Karpas-422 (cell line): Measurements from ENCODE around the gene CPTP. TPM values are rescaled to one million over a fixed set of nuclear protein-coding genes. Genes with fewer than 3 reads are reported as not detected.

Experiments
- DNase-seq: peaks from one replicate; pipeline ENCODE4 v3.0.0-alpha.2; 2015
- H2AFZ ChIP-seq: fragments of 200-600 bp; sonication (generic); 2 replicates; pipeline ENCODE4 v1.6.1; 2014; ENCODE audit warnings: antibody characterized with exemption, low read length, mixed read lengths
- H3K27ac ChIP-seq: fragments of 200-600 bp; sonication (generic); 2 replicates; pipeline ENCODE4 v1.5.1; 2014; ENCODE audit warnings: mild to moderate bottlenecking, low read length, moderate library complexity
- H3K27me3 ChIP-seq: fragments of 200-600 bp; sonication (generic); 2 replicates; pipeline ENCODE4 v1.6.1; 2014; ENCODE audit warnings: low read length, mixed read lengths
- H3K36me3 ChIP-seq: fragments of 200-600 bp; sonication (generic); 2 replicates; pipeline ENCODE4 v1.6.1; 2014; ENCODE audit warnings: low read length, mixed read lengths; ENCODE audit not compliant: insufficient read depth
- H3K4me1 ChIP-seq: fragments of 200-600 bp; sonication (generic); 2 replicates; pipeline ENCODE4 v1.6.1; 2014; ENCODE audit warnings: mild to moderate bottlenecking, low read length, mixed read lengths
- H3K4me2 ChIP-seq: fragments of 200-600 bp; sonication (generic); 2 replicates; pipeline ENCODE4 v1.6.1; 2014; ENCODE audit warnings: low read length, low read depth, mild to moderate bottlenecking; ENCODE audit not compliant: poor library complexity, severe bottlenecking
- H3K4me3 ChIP-seq: fragments of 200-600 bp; sonication (generic); 2 replicates; pipeline ENCODE4 v1.5.1; 2014; ENCODE audit warnings: mild to moderate bottlenecking, antibody characterized with exemption, low read length, mixed read lengths
- H3K79me2 ChIP-seq: fragments of 200-600 bp; sonication (generic); 2 replicates; pipeline ENCODE4 v1.6.1; 2014; ENCODE audit warnings: mild to moderate bottlenecking, low read length, mixed read lengths
- H3K9ac ChIP-seq: fragments of 200-600 bp; sonication (generic); 2 replicates; pipeline ENCODE4 v1.6.0; 2014; ENCODE audit warnings: low read length
- H3K9me2 ChIP-seq: fragments of 200-600 bp; sonication (generic), shearing (Covaris generic); replicated peaks from 2 replicates; pipeline ENCODE4 v1.6.0; 2014; ENCODE audit warnings: mild to moderate bottlenecking, low read length, moderate library complexity; ENCODE audit not compliant: insufficient read depth
- H3K9me3 ChIP-seq: fragments of 300-700, 200-600 bp; sonication (generic); 2 replicates; pipeline ENCODE4 v1.6.1; 2014; ENCODE audit warnings: low read length, mixed read lengths
- H4K20me1 ChIP-seq: fragments of 200-600 bp; sonication (generic); 2 replicates; pipeline ENCODE4 v1.6.1; 2014; ENCODE audit warnings: mild to moderate bottlenecking, antibody characterized with exemption, low read length, low read depth; ENCODE audit not compliant: insufficient read depth
- total RNA-seq: library from RNA; depleted of rRNA; stranded (reverse); fragments of >200 nt; shearing (Covaris generic); gene quantifications from 2 replicates; pipeline ENCODE4 v1.2.3, GENCODE V29; 2014; ENCODE audit warnings: low replicate concordance

CPTP gene
- total RNA-seq, 1 experiment from 2014 or later = 35.0 TPM

DNA sequence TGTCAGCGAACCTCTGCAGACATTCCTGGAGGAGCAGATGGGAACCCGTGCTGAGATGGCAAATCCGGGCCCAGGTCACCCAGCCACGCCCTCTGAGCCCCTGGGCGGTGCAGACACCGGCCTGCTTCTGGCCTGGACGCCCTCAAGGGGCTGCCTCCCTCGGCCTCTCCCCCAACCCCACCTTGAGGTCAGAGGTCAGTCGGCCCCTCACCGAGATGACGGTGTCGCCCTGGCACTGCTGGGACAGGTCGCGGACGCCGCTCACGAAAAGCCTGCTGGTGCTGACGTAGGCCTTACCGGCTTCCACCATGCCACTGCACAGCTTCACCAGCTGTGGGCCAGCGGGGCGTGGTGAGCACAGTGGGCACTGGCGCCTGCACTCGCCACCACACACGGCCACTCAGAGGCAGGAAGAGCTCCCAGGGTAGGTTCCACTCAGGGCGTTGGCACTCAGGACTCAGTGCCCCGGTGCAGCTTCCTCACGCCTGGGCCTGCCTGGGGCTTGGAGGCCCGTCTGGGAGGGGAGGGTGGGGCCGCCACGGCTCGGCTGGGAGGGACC, 21.6 kb upstream of the CPTP start:
- no peak overlapping the region for H3K9ac ChIP-seq
- H3K9me3 ChIP-seq = no peaks in the 10 kb centered on the region
- no peaks in the 10 kb centered on the region for H3K36me3 ChIP-seq
- H3K27me3 ChIP-seq = no peaks in the 10 kb centered on the region
- H3K4me1 ChIP-seq = peaks cover 30% of the 10 kb centered on the region
- no peaks in the 10 kb centered on the region for H3K9me2 ChIP-seq
- DNase-seq = no peak
- no peak overlapping the region for H2AFZ ChIP-seq
- peaks cover 13% of the 10 kb centered on the region; the same call in 1 of the 2 replicates for H4K20me1 ChIP-seq
- no peak overlapping the region for H3K27ac ChIP-seq
- peaks cover 35% of the 10 kb centered on the region for H3K79me2 ChIP-seq
- no peak overlapping the region for H3K4me3 ChIP-seq
- no peak overlapping the region for H3K4me2 ChIP-seq

DNA sequence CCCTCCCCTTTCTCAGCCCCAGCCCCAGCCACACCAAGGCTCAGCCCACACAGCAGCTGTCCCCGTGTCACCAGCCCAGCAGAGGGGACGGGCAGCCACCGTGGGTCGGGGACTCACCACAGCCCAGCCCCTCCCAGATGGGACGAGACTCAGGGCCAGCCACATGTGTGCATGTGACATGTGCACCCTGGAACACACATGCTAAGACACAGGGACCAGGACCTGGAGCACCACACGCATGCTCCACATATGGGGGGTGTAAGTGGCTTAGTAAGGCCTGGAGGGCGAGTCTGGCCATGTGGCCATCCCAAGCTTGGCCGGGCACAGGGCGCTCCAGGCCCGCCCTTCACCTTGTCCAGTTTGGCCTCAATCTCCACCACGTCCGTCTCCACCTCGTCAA, 20.9 kb upstream of the CPTP start:
- Histone ChIP-seq H4K20me1 (peaks cover 13% of the 10 kb centered on the region; the same call in 1 of the 2 replicates), H3K27me3 (no peaks in the 10 kb centered on the region), H3K27ac (no peak overlapping the region), H3K4me3 (no peak overlapping the region), H3K4me1 (peaks cover 30% of the 10 kb centered on the region), H3K4me2 (no peak overlapping the region), H3K79me2 (peaks cover 35% of the 10 kb centered on the region), H3K9ac (peak overlapping the region; percentile 97; the same call in 1 of the 2 replicates), H2AFZ (no peak overlapping the region), H3K9me3 (no peaks in the 10 kb centered on the region), H3K9me2 (no peaks in the 10 kb centered on the region), H3K36me3 (no peaks in the 10 kb centered on the region)
- no peak for DNase-seq

DNA sequence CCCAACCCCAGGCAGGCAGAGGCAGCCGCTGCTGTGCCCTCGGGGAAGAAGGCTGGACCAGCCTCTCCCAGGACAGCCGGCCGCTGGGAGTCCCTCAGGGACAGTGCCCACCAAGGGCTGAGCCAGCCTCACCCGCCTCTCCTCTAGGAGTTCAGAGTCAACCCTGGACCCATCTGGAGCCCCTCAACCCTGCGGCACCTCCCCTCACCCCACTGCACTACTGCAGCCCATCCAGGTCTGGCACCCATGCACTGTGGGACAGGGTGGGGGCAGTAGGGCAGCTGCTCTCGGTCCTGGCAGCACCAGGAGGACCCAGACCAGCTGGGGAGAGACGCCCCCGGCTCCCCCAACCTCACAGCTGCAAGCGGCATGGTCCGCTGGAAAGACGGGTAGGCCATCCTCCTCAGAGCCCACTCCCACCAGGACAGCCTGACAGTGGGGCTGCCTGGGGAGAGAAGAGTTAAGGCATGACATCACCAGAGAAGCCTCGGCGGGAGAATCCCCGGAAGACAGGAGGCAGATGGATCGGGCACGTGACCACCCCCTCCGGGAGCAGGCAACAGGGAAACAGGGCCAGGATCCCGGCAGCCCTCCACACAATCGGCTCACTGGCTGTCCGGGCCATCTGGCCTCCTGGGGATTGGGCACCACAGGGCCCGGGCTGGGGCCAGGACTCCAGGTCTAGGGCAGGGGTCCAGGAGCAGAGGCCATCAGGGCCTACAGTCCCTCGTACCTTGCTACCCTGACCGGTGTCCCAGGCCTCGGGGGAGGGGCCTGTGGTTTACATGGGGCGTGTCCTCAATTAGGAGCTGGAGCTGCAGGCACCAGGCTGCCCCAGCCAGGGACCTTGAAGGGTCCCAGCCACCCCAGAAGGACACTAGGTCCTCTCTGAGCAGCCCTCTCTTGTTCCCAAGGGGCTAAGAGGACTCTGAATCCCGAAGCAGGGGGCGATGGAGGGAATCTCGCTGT, 20.0 kb upstream of the CPTP start:
- Histone ChIP-seq H3K27ac (peak overlapping the region; percentile 97), H3K36me3 (no peaks in the 10 kb centered on the region), H4K20me1 (peaks cover 12% of the 10 kb centered on the region; the same call in 1 of the 2 replicates), H3K9me3 (no peaks in the 10 kb centered on the region), H3K27me3 (no peaks in the 10 kb centered on the region), H3K4me3 (peak overlapping the region; percentile 85), H2AFZ (no peak overlapping the region), H3K9me2 (no peaks in the 10 kb centered on the region), H3K9ac (peak overlapping the region; percentile 97), H3K4me1 (peaks cover 33% of the 10 kb centered on the region), H3K4me2 (peak overlapping the region; percentile 94), H3K79me2 (peaks cover 40% of the 10 kb centered on the region)
- peak; percentile 61 for DNase-seq

- Histone ChIP-seq H3K27me3 (no peaks in the 10 kb centered on the region), H2AFZ (no peak overlapping the region), H3K4me1 (peaks cover 42% of the 10 kb centered on the region), H3K79me2 (peaks cover 46% of the 10 kb centered on the region), H3K9ac (peak overlapping the region; percentile 97), H3K4me2 (peak overlapping the region; percentile 94), H3K9me3 (no peaks in the 10 kb centered on the region), H4K20me1 (peaks cover 8% of the 10 kb centered on the region; the same call in 1 of the 2 replicates), H3K27ac (peak overlapping the region; percentile 97), H3K36me3 (no peaks in the 10 kb centered on the region), H3K9me2 (no peaks in the 10 kb centered on the region), H3K4me3 (peak overlapping the region; percentile 85)
- peak; percentile 95 for DNase-seq
Observed at GRCh38 chr1:1305300-1306069, 19.1 kb upstream of the CPTP start.

DNA sequence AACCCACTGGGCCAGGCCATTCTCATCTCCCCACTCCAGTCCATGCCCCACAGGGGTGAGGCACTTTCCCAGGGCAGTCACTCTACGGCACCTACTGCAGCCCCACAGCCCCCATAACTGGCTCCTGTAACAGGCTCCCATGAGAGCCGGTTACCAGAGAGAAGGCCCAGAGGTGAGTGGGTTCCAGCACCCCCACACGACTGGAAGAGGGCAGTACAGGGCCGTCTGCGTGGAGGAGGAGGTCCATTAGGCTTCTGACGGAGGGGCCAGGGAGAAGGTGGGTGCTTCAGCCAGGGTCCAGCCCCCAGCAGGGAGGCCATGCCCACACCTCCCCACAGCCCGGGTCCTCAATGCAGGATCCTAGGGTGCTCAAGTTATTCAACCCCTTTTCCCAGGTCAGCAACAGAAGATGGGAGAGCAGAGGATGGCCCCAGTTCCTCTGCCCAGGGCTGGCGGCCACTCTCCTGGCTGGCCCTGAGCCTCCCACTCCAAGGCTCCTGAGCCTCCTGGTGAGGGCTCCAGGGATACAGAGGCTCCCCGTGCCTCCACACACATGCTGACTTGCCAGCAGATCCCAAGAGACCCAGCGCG, 18.4 kb upstream of the CPTP start:
- Histone ChIP-seq H2AFZ (no peak overlapping the region), H3K79me2 (peaks cover 46% of the 10 kb centered on the region), H3K4me1 (peaks cover 42% of the 10 kb centered on the region), H3K4me2 (peak overlapping the region; percentile 94), H4K20me1 (peaks cover 10% of the 10 kb centered on the region; the same call in 1 of the 2 replicates), H3K27ac (peak overlapping the region; percentile 97), H3K9me3 (no peaks in the 10 kb centered on the region), H3K9ac (peak overlapping the region; percentile 97), H3K36me3 (no peaks in the 10 kb centered on the region), H3K9me2 (no peaks in the 10 kb centered on the region), H3K4me3 (peak overlapping the region; percentile 85), H3K27me3 (no peaks in the 10 kb centered on the region)
- DNase-seq = peak; percentile 87

DNA sequence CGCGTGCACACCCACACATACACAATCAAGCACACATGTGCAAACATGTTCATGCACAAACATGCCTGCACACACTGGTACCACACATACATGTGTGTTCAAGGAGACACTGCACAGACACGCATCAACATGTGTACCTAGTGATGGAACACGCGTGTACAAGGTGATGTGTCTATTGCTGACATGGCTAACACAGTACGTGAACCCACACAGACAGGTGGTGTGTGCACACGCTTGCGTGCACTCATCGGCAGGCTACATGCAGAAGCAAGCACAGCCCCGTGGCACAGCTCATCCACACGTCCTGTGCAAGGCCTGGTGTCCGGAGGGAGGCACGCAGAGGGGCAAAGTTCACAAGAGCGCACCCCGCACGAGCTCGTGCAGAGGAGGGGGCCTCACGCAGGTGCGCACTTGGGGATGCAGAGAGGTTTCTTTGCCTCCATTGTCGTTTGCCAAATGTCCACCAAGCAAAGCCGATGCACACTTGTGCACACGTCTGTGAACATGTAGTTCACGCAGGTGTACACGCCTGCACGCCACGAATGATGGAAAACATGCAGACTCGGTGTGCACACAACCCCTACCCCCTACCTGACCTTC, 17.8 kb upstream of the CPTP start:
- DNase-seq = peak; percentile 70
- peaks cover 42% of the 10 kb centered on the region for H3K4me1 ChIP-seq
- peaks cover 16% of the 10 kb centered on the region; the same call in 1 of the 2 replicates for H4K20me1 ChIP-seq
- H3K9me2 ChIP-seq = no peaks in the 10 kb centered on the region
- H3K27ac ChIP-seq = peak overlapping the region; percentile 97
- H3K9ac ChIP-seq = peak overlapping the region; percentile 97
- no peaks in the 10 kb centered on the region for H3K36me3 ChIP-seq
- no peaks in the 10 kb centered on the region for H3K9me3 ChIP-seq
- peaks cover 46% of the 10 kb centered on the region for H3K79me2 ChIP-seq
- H2AFZ ChIP-seq = no peak overlapping the region
- H3K27me3 ChIP-seq = no peaks in the 10 kb centered on the region
- peak overlapping the region; percentile 85 for H3K4me3 ChIP-seq
- peak overlapping the region; percentile 94 for H3K4me2 ChIP-seq

- peak overlapping the region; percentile 97 for H3K9ac ChIP-seq
- H2AFZ ChIP-seq = no peak overlapping the region
- H3K4me2 ChIP-seq = peak overlapping the region; percentile 94
- peak overlapping the region; percentile 97 for H3K27ac ChIP-seq
- no peaks in the 10 kb centered on the region for H3K9me3 ChIP-seq
- peak; percentile 60 for DNase-seq
- H4K20me1 ChIP-seq = peaks cover 16% of the 10 kb centered on the region; the same call in 1 of the 2 replicates
- H3K79me2 ChIP-seq = peaks cover 46% of the 10 kb centered on the region
- no peaks in the 10 kb centered on the region for H3K9me2 ChIP-seq
- H3K27me3 ChIP-seq = no peaks in the 10 kb centered on the region
- H3K4me1 ChIP-seq = peaks cover 42% of the 10 kb centered on the region
- H3K36me3 ChIP-seq = no peaks in the 10 kb centered on the region
- H3K4me3 ChIP-seq = peak overlapping the region; percentile 85
Observed at GRCh38 chr1:1307261-1307922, 17.2 kb upstream of the CPTP start.
